CD4-positive, alpha-beta T cell treated with Interleukin-6 for 4 hours (primary cell): ENCODE measurements around the gene ZNF277.

ENCODE experiments used
- DNase-seq: peaks from one replicate; pipeline ENCODE4 v3.0.0-alpha.2; 2020; ENCODE audit warnings: mixed read lengths

The ZNF277 gene

DNA sequence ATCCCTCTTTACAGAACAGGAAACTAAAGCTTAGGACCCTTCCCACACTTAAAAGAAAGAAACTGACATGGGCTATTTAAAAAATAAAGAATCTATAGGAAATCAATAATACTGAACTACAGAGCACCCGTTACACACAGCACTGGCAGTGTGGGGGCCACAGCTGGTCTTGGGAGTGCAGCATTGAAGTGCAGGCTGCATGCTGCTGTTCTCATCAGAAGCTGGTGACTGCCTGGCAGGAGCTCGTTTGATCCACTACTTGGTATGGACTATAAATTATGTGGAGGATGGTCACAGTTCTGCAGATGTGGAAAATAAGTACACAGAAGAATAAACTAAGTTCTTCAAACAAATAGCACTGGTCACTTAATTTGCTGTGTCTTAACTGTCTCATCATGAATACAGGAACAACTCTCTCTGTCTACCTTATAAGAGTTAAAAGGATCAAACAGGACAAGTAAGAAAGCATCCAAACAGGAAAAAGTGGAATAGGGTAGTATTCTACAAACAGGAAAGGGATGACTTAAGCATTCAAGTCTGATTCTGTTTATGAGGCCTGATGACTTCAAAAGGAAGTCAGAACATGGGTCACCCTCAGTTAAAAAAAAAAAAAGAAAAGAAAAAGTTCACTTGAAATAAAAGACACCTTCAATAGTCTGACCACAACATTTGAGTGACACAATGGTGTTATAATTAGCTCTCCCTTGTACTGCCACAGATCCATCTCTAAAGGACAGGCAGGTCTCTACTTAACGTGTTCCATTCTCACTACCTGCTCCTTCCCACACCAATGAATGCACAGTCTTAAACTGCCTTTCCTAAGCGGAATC, 21.3 kb upstream of the ZNF277 start:
- DNase-seq, result no peak

DNA sequence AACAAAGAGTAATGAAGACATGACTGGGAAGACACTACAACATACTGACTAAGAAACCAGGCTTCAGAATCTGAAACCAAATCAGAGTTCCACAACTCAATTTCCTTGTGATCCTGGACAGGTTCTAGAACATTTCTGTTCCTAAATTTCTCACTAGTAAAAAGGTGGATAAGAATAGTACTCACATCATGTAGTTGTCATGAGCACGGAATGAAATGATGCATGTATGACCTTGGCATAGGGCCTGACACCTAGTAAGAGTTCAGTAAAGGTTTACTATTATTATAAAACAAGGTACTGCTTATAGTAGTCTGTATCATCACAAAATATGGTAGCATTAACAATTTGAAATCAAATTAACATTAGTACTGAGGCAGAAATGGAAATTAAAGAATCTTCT, 20.2 kb upstream of the ZNF277 start:
- DNase-seq, result no peak

DNA sequence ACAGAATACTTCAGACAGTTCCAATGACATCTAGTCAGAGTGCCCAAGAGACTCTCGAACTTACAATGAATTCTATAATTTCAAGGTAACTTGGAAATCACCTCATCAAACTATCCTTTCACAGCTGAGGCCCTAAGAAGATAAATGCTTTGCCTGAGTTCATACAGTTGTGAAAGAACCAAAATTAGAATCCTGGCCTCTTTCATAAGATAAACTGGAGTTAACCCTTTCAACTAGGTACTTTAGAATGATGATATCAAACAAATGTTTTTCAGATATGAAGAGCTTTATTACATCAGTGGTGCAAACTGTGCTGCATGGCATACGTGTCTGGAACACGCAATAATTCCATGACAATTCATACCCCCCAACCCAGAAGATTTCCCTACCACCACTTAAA, 18.2 kb upstream of the ZNF277 start:
- no peak for DNase-seq

DNA sequence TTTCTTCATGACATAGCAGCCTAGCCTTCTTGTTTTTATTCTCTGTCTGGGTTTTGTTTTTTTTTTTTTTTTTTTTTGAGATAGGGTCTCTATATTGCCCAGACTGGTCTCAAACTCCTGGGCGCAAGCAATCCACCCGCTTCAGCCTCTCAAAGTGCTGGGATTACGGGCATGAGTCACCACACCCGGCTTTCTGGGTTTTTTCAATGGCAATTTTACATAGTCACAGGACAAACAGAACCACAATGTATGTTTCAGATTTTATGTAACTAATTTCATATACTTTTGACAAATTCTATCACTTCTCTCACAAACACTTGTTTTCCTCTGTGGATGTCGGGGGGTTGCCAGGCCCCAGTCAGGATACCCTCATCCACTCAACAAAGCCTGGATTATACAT, 16.8 kb upstream of the ZNF277 start:
- DNase-seq, result no peak

DNA sequence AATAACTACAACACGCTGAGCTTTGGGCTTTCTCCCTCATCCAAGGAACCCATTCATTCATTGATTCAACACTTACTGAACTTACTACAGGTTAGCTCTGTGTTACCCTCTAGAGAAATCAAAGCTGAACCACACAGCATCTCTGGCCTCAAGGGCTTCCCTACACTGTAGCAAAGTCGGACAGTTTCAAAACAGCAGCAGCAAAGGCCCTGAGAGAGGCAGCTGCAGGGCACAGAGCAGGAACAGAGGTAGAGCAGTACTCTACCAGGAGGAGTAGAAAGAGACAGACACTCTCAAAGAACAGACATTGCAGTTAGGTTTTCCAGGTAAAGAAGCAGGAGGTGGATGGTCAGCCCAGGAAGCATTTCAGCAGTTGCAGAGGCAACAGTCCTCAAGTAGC, 16.4 kb upstream of the ZNF277 start:
- DNase-seq, result no peak

DNA sequence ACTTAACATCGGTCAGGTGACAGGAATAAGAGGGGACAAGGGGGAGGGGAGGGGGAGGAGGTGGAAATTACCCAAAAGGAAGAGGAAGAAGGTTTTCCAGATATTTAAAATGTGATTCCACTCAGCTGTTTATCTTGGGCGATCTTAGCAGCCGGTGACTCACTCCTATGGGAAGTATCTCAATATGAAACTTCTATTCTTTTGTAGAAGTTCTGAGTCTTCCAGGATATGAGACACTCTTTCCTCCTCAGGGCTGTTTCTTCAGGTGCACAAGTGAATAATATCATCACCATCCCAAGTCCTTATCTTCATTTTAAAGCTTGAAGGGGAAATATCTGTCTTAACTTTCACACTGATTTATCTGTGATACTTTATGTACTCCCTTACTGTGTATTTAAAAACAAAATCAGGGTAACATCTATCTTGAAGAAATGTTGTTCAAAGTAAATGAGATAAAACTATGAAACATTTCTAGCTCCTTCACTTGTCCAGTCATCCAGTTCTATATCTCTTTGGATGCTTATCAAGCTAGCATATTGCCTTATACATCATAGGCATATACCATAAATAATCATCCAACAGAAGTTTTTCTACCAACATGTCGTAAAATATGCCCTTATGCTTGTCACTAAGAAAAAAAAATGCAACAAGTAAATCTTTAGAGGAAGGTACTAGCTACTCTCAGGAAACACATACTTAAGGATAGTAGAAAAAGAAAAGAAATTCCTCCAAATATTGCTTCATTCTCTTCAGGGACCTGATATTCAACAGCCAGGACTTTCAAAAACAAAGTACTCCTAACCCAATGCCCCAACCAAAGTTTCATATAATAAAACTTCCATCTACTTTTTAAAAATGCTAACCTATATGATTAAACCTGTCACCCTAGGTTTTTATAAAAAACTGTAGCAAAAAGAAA, 14.0 kb upstream of the ZNF277 start:
- no peak for DNase-seq

DNA sequence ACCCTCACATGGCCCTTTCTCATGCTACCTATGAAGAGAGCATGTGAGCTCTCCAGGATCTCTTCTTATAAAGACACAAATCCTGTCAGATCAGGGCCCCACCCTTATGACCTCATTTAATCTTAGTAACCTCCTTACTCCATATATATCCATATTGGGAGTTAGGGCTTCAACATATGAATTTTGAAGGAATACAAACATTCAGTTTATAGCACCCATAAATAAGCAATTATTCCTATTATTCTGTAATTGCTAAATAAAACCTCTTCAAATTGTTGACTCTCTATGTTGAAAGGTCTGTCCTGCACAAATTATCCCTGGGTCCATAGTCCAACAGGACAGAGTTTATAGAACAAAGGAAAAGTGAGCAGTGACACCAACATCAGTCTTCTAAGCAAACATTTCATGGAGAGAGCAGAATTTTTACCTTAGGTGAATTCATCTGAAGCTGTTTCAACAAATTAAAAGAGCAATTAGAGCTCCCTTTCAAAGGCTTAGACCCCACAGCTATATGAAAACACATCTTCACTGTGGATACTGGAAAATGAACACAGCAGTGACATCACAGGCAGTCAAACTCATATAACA, 12.5 kb upstream of the ZNF277 start:
- no peak for DNase-seq

DNA sequence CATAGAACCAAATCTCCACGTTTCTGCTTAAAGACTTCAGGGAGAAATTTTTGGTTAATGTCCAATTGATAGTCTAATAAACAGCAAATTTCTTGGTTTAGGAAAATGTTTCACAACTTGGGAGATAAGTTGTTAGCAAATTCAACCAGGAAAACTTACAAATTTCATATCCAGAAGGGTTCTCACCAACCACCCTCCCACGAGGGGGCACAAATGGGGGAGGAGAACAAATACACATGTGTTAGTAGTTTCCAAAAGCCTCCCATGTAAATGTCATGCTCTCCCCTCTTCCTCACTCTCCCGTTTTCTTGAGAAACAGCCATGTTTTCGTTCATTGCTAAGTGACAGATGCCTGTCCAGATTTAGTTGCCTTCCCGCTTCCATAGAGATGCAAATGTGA, 10.8 kb upstream of the ZNF277 start:
- no peak for DNase-seq

DNA sequence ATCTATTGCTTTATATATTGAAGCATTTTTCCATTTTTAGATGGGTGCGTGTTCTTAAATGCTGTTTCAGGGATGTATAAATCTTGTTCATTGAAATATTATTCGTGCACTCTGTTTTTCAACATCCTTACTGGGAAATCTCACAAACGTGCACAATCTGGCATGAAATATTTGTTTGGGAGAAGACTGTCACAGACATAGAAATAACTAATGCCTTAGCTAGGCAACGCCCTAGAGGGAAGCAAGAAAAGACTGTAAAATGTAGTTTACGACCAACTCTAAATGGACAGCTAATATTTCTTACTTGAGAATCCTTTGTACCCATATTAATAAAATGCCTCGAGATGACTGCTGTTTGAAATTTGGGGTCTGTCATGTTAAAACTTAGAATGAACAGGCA, 9.2 kb upstream of the ZNF277 start:
- no peak for DNase-seq

DNA sequence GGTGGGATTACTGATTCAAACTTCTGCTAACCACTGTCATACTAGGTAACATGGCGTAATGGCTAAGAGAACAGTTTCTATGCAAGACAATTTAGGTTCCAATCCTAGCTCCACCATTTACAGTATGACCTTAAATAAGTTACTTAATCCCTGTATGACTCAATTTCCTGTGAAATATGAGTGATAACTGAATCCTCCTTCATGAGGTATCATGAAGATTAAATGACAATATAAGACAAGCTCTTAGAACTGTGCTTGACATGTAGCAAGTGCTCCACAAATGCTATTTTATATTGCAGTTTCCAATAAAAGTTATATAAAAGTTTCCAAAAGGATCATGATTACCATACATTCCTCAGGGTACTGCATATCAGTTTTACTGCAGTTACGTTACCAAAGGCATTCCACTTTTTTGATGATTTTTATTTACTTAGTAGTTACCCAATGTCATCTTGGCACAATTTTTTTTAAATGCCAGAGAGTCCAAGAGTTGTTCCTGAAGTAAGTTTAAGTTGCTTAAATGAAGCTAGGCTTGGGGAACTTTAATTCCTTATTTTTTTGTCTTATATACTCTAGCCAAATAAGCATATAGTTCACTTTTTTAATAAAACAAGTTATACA, 7.3 kb upstream of the ZNF277 start:
- DNase-seq, result no peak

DNA sequence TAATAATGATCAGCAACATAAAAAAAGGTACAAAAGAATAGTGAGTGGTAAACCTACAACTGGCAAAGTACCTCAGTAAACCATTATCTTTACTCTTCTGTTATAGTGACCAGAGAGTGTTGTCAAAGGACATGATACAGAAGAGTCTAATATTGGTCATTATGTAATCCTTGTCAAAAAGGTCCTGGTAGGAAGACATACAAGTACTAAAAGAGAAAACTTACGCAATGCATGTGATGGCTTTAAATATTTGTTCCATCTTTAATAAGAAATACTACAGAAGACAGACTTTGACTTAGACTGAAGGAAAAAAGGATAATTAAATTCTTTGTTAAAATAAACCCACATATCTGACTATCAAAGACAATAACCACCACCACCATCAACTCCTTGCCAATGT, 6.8 kb upstream of the ZNF277 start:
- no peak for DNase-seq

DNA sequence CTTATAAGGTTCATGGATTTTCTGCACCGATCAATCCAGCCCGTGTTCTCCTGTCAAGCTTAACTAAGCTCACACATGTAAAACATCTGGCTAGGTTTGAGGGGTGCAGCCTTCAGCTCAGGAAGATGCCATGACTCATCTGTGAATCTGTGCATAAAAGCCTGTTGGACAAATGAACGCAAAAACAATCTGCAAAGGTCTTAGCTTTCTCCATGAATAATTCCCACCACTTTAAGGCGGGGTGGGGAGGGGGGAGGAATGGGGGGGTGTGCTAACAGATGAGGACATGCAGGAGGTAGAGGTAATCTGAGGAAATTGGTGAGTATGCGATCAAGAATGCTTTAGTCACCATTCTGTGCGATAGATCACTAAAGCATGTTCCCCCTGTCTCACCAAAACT, 5.1 kb upstream of the ZNF277 start:
- DNase-seq, result no peak

DNA sequence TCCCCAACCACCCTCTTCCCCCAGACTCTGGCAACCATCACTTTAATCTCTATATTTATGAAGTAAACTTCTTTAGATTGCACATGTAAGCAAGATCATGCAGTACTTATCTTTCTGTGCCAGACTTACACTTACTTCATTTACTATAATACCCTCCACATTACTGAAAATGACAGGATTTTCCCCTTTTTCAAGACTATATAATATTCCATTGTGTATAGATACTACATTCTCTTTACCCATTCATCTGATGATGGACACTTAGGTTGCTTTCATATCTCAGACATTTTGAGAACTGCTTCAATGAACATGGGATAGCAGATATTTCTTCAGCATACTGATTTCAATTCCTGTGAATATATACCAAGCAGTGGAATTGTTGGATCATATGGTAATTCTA, 4.7 kb upstream of the ZNF277 start:
- DNase-seq, result no peak

DNA sequence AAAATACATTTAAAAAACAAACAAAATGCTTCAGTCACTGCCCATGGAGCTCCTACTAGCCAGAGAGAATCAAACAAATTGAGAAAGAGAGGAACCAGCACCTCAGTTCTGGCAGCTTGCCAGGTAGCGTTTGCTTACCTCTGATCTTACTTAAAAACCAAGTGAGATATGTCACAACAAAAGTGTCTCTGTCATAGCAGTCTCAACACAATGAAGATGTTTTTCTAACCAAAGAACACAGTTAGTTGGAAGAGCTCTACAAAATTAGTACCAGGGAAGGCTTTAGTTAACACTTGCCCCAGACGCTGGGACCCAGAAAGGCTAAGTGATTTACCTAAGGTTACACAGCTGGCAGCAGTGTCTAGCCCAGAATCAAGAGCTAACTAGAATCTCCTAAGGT, 3.7 kb upstream of the ZNF277 start:
- DNase-seq, result peak; percentile 55

DNA sequence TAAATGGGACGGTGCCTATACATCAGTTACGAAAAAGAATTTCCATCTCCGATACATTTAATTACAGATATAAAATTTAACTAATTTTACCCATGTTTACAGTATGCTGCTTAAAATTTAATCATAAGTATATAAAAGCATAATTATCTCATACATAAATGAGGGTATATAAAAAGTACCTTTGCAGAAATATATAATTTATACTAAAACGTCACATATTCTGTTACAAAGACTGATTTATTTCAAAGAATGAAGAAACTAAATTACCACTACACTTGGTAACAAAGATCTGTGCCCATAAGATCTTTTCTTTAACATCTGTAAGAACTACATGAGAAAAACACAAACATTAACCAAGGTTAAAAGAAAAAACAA, 3.1 kb upstream of the ZNF277 start:
- no peak for DNase-seq

DNA sequence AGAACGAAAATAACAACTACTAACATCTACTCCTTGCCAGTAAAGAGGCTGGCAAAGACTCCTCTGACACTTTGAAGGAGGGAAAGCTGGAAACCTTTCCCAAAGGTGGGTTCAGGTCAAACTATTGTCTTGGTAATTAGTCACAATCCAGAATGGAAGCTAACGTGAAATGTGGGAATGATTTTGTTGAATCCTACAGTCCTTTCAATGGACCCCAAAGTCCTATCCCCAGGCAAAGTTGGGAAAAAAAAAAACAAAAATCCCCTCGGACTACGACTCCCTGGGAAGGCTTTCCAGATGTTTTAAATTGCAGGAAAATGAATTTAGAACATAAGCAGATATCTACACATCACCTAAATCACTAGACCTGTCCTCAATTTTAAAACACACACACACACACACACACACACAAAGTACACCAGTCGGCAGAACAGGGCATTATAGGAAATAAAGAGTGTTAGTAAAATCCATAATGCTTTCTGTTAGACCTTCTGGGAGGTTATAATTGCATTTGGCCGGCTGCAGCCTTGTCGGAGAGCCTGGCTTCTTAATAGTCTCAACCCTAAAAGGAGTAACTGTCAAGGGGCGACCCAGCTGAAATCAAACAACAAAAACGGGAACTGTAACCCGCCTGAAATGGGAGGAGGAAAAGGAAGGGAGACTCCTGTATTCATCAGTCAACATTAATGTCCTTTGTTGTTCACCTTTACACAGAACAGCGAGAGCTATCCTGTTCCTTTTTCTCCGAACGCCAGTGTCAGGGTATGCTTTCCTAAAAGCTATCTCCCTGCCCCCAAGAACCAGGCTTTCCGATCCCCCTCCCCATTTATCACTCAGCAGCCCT, 1.8 kb upstream of the ZNF277 start:
- DNase-seq, result no peak

DNA sequence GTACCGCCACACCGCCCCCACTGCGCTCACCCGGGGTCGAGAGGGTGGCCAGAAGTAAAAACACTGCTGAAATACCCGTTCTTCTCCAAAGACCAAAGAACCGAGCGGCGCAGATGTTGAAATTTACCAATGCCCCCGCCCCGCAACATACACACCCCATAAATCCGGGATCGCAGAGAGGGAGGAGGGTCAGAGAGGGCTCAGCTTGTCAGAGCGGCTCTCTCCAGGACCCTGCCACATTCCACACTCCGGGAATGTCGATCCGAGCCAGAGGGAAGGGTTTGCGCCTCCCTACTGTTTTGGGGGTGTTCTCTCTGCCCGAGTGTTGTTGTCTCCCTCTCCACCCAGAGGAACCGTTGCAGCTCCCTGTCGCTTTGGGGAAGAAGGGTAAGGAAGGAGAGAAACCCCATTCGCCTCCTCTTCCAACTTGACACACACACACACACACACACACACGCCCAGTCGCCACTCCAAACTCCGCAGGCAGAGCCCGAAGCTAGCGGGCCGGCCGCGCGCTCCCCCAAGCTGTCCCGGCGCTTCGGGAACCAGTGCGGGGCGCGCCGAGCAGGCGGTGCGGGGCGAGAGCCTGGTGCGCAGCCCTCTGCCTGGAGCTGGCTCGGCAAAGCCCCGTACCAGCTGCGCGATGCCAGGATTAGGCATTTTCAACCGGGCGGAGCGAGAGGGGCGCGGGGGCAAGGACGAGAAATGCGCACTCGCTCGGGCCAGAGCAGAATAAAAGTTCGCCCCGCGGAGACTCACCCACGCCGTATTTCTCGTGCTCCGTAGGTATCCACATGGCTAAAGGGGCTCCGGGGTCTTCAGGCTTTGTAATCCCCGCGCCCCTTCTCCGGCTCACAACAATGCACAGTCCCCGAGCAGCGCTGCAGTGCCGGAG, 905 bp upstream of the ZNF277 start:
- peak; percentile 44 for DNase-seq

DNA sequence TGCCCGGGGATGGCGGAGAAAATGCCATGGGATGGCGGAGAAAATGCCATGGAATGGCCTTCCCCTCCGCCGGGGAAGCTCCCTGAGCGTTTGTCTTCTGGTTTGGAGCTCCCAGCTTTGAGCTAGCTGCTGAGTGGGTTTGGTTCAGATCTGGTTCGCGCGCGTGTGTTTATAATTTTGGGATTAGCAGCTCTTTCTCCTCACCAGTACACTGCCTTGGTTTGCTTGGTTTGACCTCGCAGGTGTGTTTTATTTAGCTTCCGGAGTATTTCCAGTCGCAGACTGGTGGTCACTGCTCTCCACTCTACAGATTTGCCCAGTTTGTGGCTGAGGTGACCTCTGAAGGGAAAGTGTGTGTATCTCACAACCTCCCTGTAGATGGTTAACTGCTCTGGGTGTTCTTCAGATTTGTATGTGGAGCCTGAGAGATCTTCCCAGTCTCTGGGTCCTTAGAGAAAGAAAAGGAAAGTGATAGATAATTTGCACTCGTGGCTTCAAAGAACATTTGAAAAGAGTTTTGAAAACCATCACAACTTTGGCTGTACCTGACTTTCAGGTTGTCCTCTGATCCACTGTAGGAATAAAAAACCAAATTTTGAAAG, 597 bp downstream of the ZNF277 start:
- DNase-seq, result no peak

DNA sequence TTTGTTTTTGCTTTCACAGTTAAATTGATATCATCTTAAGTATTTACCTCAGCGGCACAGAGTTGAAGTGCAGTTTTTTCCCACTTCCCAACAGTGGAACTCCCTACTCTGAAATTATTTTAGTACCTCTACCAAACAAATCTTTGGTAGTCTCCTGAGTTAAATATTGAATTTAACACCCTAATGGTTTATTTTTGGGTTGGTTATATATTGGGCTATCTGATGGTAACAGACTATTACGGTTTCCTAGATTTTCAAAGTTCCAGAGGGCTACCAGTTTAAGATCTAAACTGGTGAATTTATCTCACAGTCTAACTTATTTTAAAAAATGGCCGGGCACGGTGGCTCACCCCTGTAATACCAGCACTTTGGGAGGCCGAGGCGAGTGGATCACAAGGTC, 1.3 kb downstream of the ZNF277 start:
- DNase-seq, result no peak

DNA sequence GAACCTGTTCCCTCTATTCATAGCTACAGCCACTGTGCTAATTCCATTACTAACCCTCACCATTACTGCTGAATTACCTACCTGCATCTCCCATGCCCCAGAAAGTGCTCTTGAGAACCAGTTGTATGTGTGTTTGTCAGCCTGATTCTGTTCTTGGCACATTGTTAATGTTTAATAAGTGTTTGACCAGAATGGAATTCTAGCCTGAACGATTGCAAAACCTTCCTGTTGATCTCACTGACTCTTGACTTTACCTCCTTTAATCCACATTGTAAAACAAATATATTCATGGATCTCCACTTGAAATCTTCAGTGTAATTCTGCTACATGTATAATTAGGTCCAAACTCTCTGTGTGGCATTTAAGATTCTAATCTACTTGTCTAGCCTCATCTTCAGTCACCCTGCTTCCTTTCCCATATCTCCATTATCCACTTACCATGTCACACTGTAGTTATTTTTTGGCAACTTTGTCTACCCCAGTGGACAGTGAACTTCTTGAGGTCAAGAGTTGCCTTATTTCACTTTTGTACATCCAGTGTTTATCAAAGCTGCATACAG, 4.9 kb downstream of the ZNF277 start:
- DNase-seq, result no peak

DNA sequence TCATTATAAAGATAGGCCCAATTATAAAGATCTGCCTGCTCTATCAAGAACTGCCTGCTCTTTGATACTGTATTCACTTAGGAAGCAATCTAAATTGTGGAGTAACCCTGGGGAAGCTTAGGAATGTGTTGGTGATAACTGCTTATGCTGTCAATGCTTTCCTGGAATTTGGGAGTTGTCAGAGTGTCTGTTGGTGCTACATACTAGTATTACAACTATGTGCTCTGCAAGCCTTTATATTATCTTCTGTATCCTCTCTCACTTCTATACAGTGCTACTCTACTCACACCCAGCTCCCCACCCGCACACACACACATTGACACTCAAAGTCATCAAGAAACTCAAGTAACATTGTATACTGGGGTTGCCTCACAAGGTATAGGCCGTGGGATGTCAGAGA, 6.1 kb downstream of the ZNF277 start:
- no peak for DNase-seq
